NB4 (cell line): ENCODE measurements around the gene PIK3C2B.

ENCODE experiments used
- POLR2A ChIP-seq: IDR thresholded peaks from 2 replicates; pipeline ENCODE4 v1.6.1; 2011; ENCODE audit warnings: mild to moderate bottlenecking; ENCODE audit not compliant: insufficient read length; ENCODE audit errors: extremely low read depth
- TF ChIP-seq, protein P1 (sequence below): IDR thresholded peaks from one replicate; pipeline ENCODE4 v1.5.1; 2012; ENCODE audit warnings: low read depth, low read length

DNA sequence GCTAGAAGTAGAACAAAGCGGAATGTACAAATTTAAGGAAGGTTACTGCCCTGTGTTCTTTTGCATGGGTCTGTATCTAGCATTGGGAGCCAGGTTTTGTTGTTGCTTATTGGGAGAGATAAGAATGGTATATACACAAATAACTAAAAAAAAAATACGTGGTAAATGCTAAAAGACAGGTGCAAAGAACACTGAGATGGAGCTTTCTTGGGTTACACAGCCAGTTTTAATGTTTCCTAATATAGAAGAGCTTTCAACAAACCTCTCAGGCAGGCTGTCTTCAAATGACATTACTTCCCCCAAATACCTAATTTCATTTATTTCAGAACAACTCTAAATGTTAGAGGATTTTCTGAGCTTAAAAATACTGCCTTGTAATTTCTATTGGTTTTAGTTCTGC lies 20.2 kb upstream of the PIK3C2B start:
- TF ChIP-seq, protein P1, sequence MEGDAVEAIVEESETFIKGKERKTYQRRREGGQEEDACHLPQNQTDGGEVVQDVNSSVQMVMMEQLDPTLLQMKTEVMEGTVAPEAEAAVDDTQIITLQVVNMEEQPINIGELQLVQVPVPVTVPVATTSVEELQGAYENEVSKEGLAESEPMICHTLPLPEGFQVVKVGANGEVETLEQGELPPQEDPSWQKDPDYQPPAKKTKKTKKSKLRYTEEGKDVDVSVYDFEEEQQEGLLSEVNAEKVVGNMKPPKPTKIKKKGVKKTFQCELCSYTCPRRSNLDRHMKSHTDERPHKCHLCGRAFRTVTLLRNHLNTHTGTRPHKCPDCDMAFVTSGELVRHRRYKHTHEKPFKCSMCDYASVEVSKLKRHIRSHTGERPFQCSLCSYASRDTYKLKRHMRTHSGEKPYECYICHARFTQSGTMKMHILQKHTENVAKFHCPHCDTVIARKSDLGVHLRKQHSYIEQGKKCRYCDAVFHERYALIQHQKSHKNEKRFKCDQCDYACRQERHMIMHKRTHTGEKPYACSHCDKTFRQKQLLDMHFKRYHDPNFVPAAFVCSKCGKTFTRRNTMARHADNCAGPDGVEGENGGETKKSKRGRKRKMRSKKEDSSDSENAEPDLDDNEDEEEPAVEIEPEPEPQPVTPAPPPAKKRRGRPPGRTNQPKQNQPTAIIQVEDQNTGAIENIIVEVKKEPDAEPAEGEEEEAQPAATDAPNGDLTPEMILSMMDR, result no peak
- no peak for TF ChIP-seq POLR2A
